Caco-2 (cell line): ENCODE data around the gene SF3A2. TPM values are rescaled to one million over a fixed set of nuclear protein-coding genes. Genes with fewer than 3 reads are reported as not detected.
A peak's percentile ranks its signal among the peaks of the same experiment; 100 is the strongest.

Experiments used
- BruUV-seq: library from RNA; stranded (reverse); fragments of 400-500 nt; replicated peaks from 2 replicates; lab custom pipeline; 2021; lab: Mats Ljungman, UMichigan
- CTCF ChIA-PET: fragments of 300-600 bp; sonication (Branson Sonifier 250); formaldehyde crosslinking; loops from one replicate; lab custom pipeline; 2022; ENCODE audit warnings: antibody characterized with exemption; lab: Charles Lee
- POLR2A ChIA-PET: fragments of 300-600 bp; sonication (Branson Sonifier 250); formaldehyde crosslinking; loops from one replicate; lab custom pipeline; 2022; ENCODE audit warnings: antibody characterized with exemption; lab: Charles Lee
- DNase-seq, 2 experiments: peaks; one replicate each; pipeline versions ENCODE4 v3.0.0 to v3.0.0-alpha.2; 2020 to 2022
- H3K27me3 ChIP-seq: replicated peaks from 2 replicates; pipeline ENCODE4 v1.6.0; 2011; ENCODE audit warnings: low read length; ENCODE audit not compliant: control insufficient read depth, insufficient read depth
- H3K36me3 ChIP-seq: 2 replicates; pipeline ENCODE4 v1.5.1; 2011; ENCODE audit warnings: low read length; ENCODE audit not compliant: control insufficient read depth, insufficient read depth
- H3K4me1 ChIP-seq: fragments of 250-450 bp; sonication (Bioruptor Pico); 2 replicates; pipeline ENCODE4 v1.5.1; 2020; ENCODE audit warnings: mild to moderate bottlenecking
- H3K4me3 ChIP-seq: 2 replicates; pipeline ENCODE4 v1.5.1; 2011; ENCODE audit warnings: low read depth, mild to moderate bottlenecking, control low read depth, low read length
- H3K9me3 ChIP-seq: fragments of 250-450 bp; sonication (Bioruptor Pico); 2 replicates; pipeline ENCODE4 v1.5.1; 2020; ENCODE audit warnings: mild to moderate bottlenecking, moderate library complexity
- H3K27ac Mint-ChIP-seq: one replicate; pipeline ENCODE4 v1.8.0; 2022; ENCODE audit warnings: mixed read lengths; ENCODE audit not compliant: unreplicated experiment
- H3K27me3 Mint-ChIP-seq: one replicate; pipeline ENCODE4 v1.8.0; 2022; ENCODE audit warnings: mixed read lengths; ENCODE audit not compliant: insufficient read depth, unreplicated experiment
- H3K36me3 Mint-ChIP-seq: one replicate; pipeline ENCODE4 v1.8.0; 2022; ENCODE audit warnings: mild to moderate bottlenecking, mixed read lengths; ENCODE audit not compliant: insufficient read depth, unreplicated experiment
- H3K4me1 Mint-ChIP-seq: one replicate; pipeline ENCODE4 v1.8.0; 2022; ENCODE audit warnings: low read depth, mixed read lengths; ENCODE audit not compliant: unreplicated experiment
- H3K4me3 Mint-ChIP-seq: one replicate; pipeline ENCODE4 v1.8.0; 2022; ENCODE audit warnings: mild to moderate bottlenecking, moderate library complexity, mixed read lengths; ENCODE audit not compliant: unreplicated experiment
- H3K9me3 Mint-ChIP-seq: one replicate; pipeline ENCODE4 v1.8.0; 2022; ENCODE audit warnings: mixed read lengths; ENCODE audit not compliant: unreplicated experiment
- CTCF ChIP-seq, 2 experiments: fragments of 200-600 bp in 1 of 2; IDR thresholded peaks; 1 replicate in 1 of 2; 2 replicates in 1 of 2; pipeline versions ENCODE4 v1.5.1 to v1.8.0; 2011 to 2022; ENCODE audit warnings: antibody characterized with exemption in 1 of 2, control low read depth in 1 of 2, inconsistent platforms in 1 of 2, low read depth in 1 of 2, low read length in 1 of 2, mild to moderate bottlenecking in 1 of 2, moderate library complexity in 1 of 2; ENCODE audit not compliant: insufficient read depth in 1 of 2, severe bottlenecking in 1 of 2, unreplicated experiment in 1 of 2
- intact Hi-C: fragments of 100-400 bp; cut with micrococcal nuclease; formaldehyde crosslinking; loops from one replicate; pipeline ENCODE4 v1.10.0; 2022; ENCODE audit not compliant: unreplicated experiment
- total RNA-seq: library from RNA; stranded (reverse); gene quantifications from 2 replicates; pipeline ENCODE4 v1.2.3, GENCODE V29; 2022

Gene SF3A2
- total RNA-seq, 1 experiment from 2014 or later, result 129 TPM

GRCh38 chr19:2269244-2270156, 32.9 kb downstream of the SF3A2 start:
- Histone ChIP-seq H3K27me3 (no peaks in the 10 kb centered on the region), H3K4me3 (peak overlapping the region; percentile 99), H3K4me1 (peaks cover 7% of the 10 kb centered on the region; the same call in 1 of the 2 replicates), H3K9me3 (no peaks in the 10 kb centered on the region), H3K36me3 (peaks cover 5% of the 10 kb centered on the region)
- TF ChIP-seq CTCF (IDR thresholded peaks at IDR 0.05; ENCODE audit: insufficient read depth in 1 of 2, low read depth in 1 of 2, low read length in 1 of 2, severe bottlenecking in 1 of 2, unreplicated experiment in 1 of 2), result no peak
- Mint-ChIP-seq H3K36me3 (peaks cover 56% of the 10 kb centered on the region), H3K9me3 (no peaks in the 10 kb centered on the region), H3K4me1 (no peaks in the 10 kb centered on the region), H3K27me3 (no peaks in the 10 kb centered on the region), H3K27ac (peak overlapping the region; percentile 93), H3K4me3 (peak overlapping the region; percentile 82)
- POLR2A ChIA-PET, result interaction anchor here (0.7 kb wide), 1 partner anchor 158 kb away, joined by 3 read pairs; no protein-coding TSS in a partner anchor
- CTCF ChIA-PET, result no interaction called here
- BruUV-seq, result TSS peak; percentile 61
- intact Hi-C loops, result loop anchor here (2.0 kb wide), 1 partner anchor 33 kb away; the partner anchor contains the start of genes PLEKHJ1 and SF3A2
- DNase-seq, result peak; percentile 97 to 98

GRCh38 chr19:2270157-2270422, 33.5 kb downstream of the SF3A2 start:
- peaks cover 7% of the 10 kb centered on the region; the same call in 1 of the 2 replicates for H3K4me1 ChIP-seq
- intact Hi-C loops, result no loop called here
- H3K27me3 Mint-ChIP-seq, result no peaks in the 10 kb centered on the region

More at GRCh38 chr19:2270157-2270422, 33.5 kb downstream of the SF3A2 start:
- H3K4me3 ChIP-seq, result peak overlapping the region; percentile 99
- no peaks in the 10 kb centered on the region for H3K4me1 Mint-ChIP-seq
- H3K9me3 Mint-ChIP-seq, result no peaks in the 10 kb centered on the region
- no peaks in the 10 kb centered on the region for H3K9me3 ChIP-seq
- peaks cover 5% of the 10 kb centered on the region for H3K36me3 ChIP-seq
- no peaks in the 10 kb centered on the region for H3K27me3 ChIP-seq
- H3K36me3 Mint-ChIP-seq, result peaks cover 61% of the 10 kb centered on the region
- CTCF ChIA-PET, result no interaction called here
- no TSS peak for BruUV-seq
- peak overlapping the region; percentile 93 for H3K27ac Mint-ChIP-seq
- POLR2A ChIA-PET, result interaction anchor here (0.7 kb wide), 1 partner anchor 158 kb away, joined by 3 read pairs; no protein-coding TSS in a partner anchor
- no peak for TF ChIP-seq CTCF (IDR thresholded peaks at IDR 0.05; ENCODE audit: insufficient read depth in 1 of 2, low read depth in 1 of 2, low read length in 1 of 2, severe bottlenecking in 1 of 2, unreplicated experiment in 1 of 2)
- H3K4me3 Mint-ChIP-seq, result peak overlapping the region; percentile 82
- DNase-seq, result no peak
